SU-DHL-6 (cell line): ENCODE data around the gene FBN3.

Experiments used
- EZH2phosphoT487 ChIP-seq: fragments of 200-600 bp; sonication (generic), shearing (Covaris generic); conservative IDR thresholded peaks from 2 replicates; pipeline ENCODE4 v1.6.1; 2018; ENCODE audit warnings: mild to moderate bottlenecking, antibody characterized with exemption, low read length, moderate library complexity, mixed read lengths
- TF ChIP-seq, protein P1 (sequence below): fragments of 200-600 bp; sonication (generic); IDR thresholded peaks from one replicate; pipeline ENCODE4 v1.5.1; 2017; ENCODE audit warnings: antibody characterized with exemption, mild to moderate bottlenecking, low read length, moderate library complexity; ENCODE audit not compliant: insufficient read depth, poor library complexity, severe bottlenecking

- TF ChIP-seq, protein P1, sequence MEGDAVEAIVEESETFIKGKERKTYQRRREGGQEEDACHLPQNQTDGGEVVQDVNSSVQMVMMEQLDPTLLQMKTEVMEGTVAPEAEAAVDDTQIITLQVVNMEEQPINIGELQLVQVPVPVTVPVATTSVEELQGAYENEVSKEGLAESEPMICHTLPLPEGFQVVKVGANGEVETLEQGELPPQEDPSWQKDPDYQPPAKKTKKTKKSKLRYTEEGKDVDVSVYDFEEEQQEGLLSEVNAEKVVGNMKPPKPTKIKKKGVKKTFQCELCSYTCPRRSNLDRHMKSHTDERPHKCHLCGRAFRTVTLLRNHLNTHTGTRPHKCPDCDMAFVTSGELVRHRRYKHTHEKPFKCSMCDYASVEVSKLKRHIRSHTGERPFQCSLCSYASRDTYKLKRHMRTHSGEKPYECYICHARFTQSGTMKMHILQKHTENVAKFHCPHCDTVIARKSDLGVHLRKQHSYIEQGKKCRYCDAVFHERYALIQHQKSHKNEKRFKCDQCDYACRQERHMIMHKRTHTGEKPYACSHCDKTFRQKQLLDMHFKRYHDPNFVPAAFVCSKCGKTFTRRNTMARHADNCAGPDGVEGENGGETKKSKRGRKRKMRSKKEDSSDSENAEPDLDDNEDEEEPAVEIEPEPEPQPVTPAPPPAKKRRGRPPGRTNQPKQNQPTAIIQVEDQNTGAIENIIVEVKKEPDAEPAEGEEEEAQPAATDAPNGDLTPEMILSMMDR, result no peak
- TF ChIP-seq EZH2phosphoT487, result no peak
Measured at GRCh38 chr19:8150998-8151766, 1.8 kb upstream of the FBN3 start.
